ENCODE data around the gene BEST2.
A peak's percentile ranks its signal among the peaks of the same experiment; 100 is the strongest.
"Not testable (repeated sequence)": the region's sequence is repeated elsewhere in the genome, so short reads cannot be mapped to it uniquely, and the experiment has no call there.

Gene BEST2

GRCh38 chr19:12751635-12752034 is at the start of gene BEST2:
TSS of gene BEST2 (plus strand) at chr19:12751791. CDS start at chr19:12752593, 802 bp downstream.
- Histone ChIP-seq H3K4me1 (ENCODE audit: control insufficient read depth, insufficient read depth, low read length) (0 out of 2 replicates have a peak, but pooled peaks cover 1% of the 10 kb centered on the region), H3K4me3 (ENCODE audit: low read length) (peak within 1 kb of the TSS; percentile 40; the same call in 1 of the 2 replicates), H3K9me3 (ENCODE audit: control insufficient read depth, insufficient read depth, low read length) (no peaks in the 10 kb centered on the region), H3K36me3 (ENCODE audit: control insufficient read depth, insufficient read depth, low read length) (peaks cover 6% of the 10 kb centered on the region; the same call in 1 of the 2 replicates), H3K27ac (ENCODE audit: low read length) (no peak within 1 kb of the TSS), H3K27me3 (ENCODE audit: control insufficient read depth, insufficient read depth, low read length) (no peaks in the 10 kb centered on the region)
- DNase-seq (ENCODE audit: low read depth, low spot score), result no peak
- WGBS (ENCODE audit: insufficient coverage, insufficient read length), result no CpG with 5 or more reads among the region's 14 CpGs

GRCh38 chr19:12703046-12703445 is 48.5 kb upstream of the BEST2 start:
- no peak overlapping the region for H3K27ac ChIP-seq (ENCODE audit: low read length)
- H3K4me3 ChIP-seq (ENCODE audit: low read length), result no peak overlapping the region
- peaks cover 44% of the 10 kb centered on the region for H3K36me3 ChIP-seq (ENCODE audit: control insufficient read depth, insufficient read depth, low read length)
- no peaks in the 10 kb centered on the region for H3K9me3 ChIP-seq (ENCODE audit: control insufficient read depth, insufficient read depth, low read length)
- peaks cover 1% of the 10 kb centered on the region; the same call in 1 of the 2 replicates for H3K4me1 ChIP-seq (ENCODE audit: control insufficient read depth, insufficient read depth, low read length)
- no CpG with 5 or more reads among the region's 9 CpGs for WGBS (ENCODE audit: insufficient coverage, insufficient read length)
- DNase-seq (ENCODE audit: low read depth, low spot score), result peak; percentile 93
- no peaks in the 10 kb centered on the region for H3K27me3 ChIP-seq (ENCODE audit: control insufficient read depth, insufficient read depth, low read length)

- Histone ChIP-seq H3K36me3 (ENCODE audit: control insufficient read depth, insufficient read depth, low read length) (peaks cover 52% of the 10 kb centered on the region), H3K27ac (ENCODE audit: low read length) (no peak overlapping the region), H3K9me3 (ENCODE audit: control insufficient read depth, insufficient read depth, low read length) (no peaks in the 10 kb centered on the region), H3K4me1 (ENCODE audit: control insufficient read depth, insufficient read depth, low read length) (peaks cover 1% of the 10 kb centered on the region; the same call in 1 of the 2 replicates), H3K27me3 (ENCODE audit: control insufficient read depth, insufficient read depth, low read length) (no peaks in the 10 kb centered on the region), H3K4me3 (ENCODE audit: low read length) (no peak overlapping the region)
- WGBS (ENCODE audit: insufficient coverage, insufficient read length), result no CpG with 5 or more reads among the region's 13 CpGs
- no peak for DNase-seq (ENCODE audit: low read depth, low spot score)
Measured at GRCh38 chr19:12705169-12705568, 46.4 kb upstream of the BEST2 start.

- no peak for DNase-seq (ENCODE audit: low read depth, low spot score)
- H3K4me3 ChIP-seq (ENCODE audit: low read length), result no peak overlapping the region
- H3K36me3 ChIP-seq (ENCODE audit: control insufficient read depth, insufficient read depth, low read length), result peaks cover 51% of the 10 kb centered on the region
- WGBS (ENCODE audit: insufficient coverage, insufficient read length), result no CpG with 5 or more reads among the region's 29 CpGs
- H3K27ac ChIP-seq (ENCODE audit: low read length), result no peak overlapping the region
- H3K4me1 ChIP-seq (ENCODE audit: control insufficient read depth, insufficient read depth, low read length), result peaks cover 1% of the 10 kb centered on the region; the same call in 1 of the 2 replicates
- no peaks in the 10 kb centered on the region for H3K9me3 ChIP-seq (ENCODE audit: control insufficient read depth, insufficient read depth, low read length)
- no peaks in the 10 kb centered on the region for H3K27me3 ChIP-seq (ENCODE audit: control insufficient read depth, insufficient read depth, low read length)
Measured at GRCh38 chr19:12705654-12706331, 45.8 kb upstream of the BEST2 start.

- no peaks in the 10 kb centered on the region for H3K9me3 ChIP-seq (ENCODE audit: control insufficient read depth, insufficient read depth, low read length)
- WGBS (ENCODE audit: insufficient coverage, insufficient read length), result no CpG with 5 or more reads among the region's 13 CpGs
- DNase-seq (ENCODE audit: low read depth, low spot score), result no peak
- no peaks in the 10 kb centered on the region for H3K27me3 ChIP-seq (ENCODE audit: control insufficient read depth, insufficient read depth, low read length)
- peaks cover 1% of the 10 kb centered on the region; the same call in 1 of the 2 replicates for H3K4me1 ChIP-seq (ENCODE audit: control insufficient read depth, insufficient read depth, low read length)
- no peak overlapping the region for H3K27ac ChIP-seq (ENCODE audit: low read length)
- H3K4me3 ChIP-seq (ENCODE audit: low read length), result no peak overlapping the region
- H3K36me3 ChIP-seq (ENCODE audit: control insufficient read depth, insufficient read depth, low read length), result peaks cover 49% of the 10 kb centered on the region
Measured at GRCh38 chr19:12706332-12706718, 45.3 kb upstream of the BEST2 start.

- Histone ChIP-seq H3K36me3 (ENCODE audit: control insufficient read depth, insufficient read depth, low read length) (peaks cover 43% of the 10 kb centered on the region), H3K9me3 (ENCODE audit: control insufficient read depth, insufficient read depth, low read length) (no peaks in the 10 kb centered on the region), H3K4me3 (ENCODE audit: low read length) (no peak overlapping the region), H3K4me1 (ENCODE audit: control insufficient read depth, insufficient read depth, low read length) (no peaks in the 10 kb centered on the region), H3K27me3 (ENCODE audit: control insufficient read depth, insufficient read depth, low read length) (no peaks in the 10 kb centered on the region), H3K27ac (ENCODE audit: low read length) (no peak overlapping the region)
- WGBS (ENCODE audit: insufficient coverage, insufficient read length), result no CpG with 5 or more reads among the region's 8 CpGs
- DNase-seq (ENCODE audit: low read depth, low spot score), result no peak
Measured at GRCh38 chr19:12708641-12709040, 43.0 kb upstream of the BEST2 start.

GRCh38 chr19:12711187-12711586 is 40.4 kb upstream of the BEST2 start:
- Histone ChIP-seq H3K36me3 (ENCODE audit: control insufficient read depth, insufficient read depth, low read length) (peaks cover 53% of the 10 kb centered on the region), H3K9me3 (ENCODE audit: control insufficient read depth, insufficient read depth, low read length) (no peaks in the 10 kb centered on the region), H3K4me3 (ENCODE audit: low read length) (no peak overlapping the region), H3K27me3 (ENCODE audit: control insufficient read depth, insufficient read depth, low read length) (no peaks in the 10 kb centered on the region), H3K4me1 (ENCODE audit: control insufficient read depth, insufficient read depth, low read length) (no peaks in the 10 kb centered on the region), H3K27ac (ENCODE audit: low read length) (no peak overlapping the region)
- WGBS (ENCODE audit: insufficient coverage, insufficient read length), result no CpG with 5 or more reads among the region's 17 CpGs
- DNase-seq (ENCODE audit: low read depth, low spot score), result no peak

GRCh38 chr19:12712077-12712476 is 39.5 kb upstream of the BEST2 start:
- H3K27me3 ChIP-seq (ENCODE audit: control insufficient read depth, insufficient read depth, low read length); DNase-seq (ENCODE audit: low read depth, low spot score); H3K4me3 ChIP-seq (ENCODE audit: low read length); H3K4me1 ChIP-seq (ENCODE audit: control insufficient read depth, insufficient read depth, low read length); H3K27ac ChIP-seq (ENCODE audit: low read length); H3K9me3 ChIP-seq (ENCODE audit: control insufficient read depth, insufficient read depth, low read length): not testable (repeated sequence)
- WGBS (ENCODE audit: insufficient coverage, insufficient read length), result no CpG with 5 or more reads among the region's 14 CpGs
- peaks cover 50% of the 10 kb centered on the region for H3K36me3 ChIP-seq (ENCODE audit: control insufficient read depth, insufficient read depth, low read length)

- H3K4me3 ChIP-seq (ENCODE audit: low read length); DNase-seq (ENCODE audit: low read depth, low spot score); H3K4me1 ChIP-seq (ENCODE audit: control insufficient read depth, insufficient read depth, low read length); H3K9me3 ChIP-seq (ENCODE audit: control insufficient read depth, insufficient read depth, low read length); H3K27ac ChIP-seq (ENCODE audit: low read length); H3K27me3 ChIP-seq (ENCODE audit: control insufficient read depth, insufficient read depth, low read length): not testable (repeated sequence)
- peaks cover 50% of the 10 kb centered on the region for H3K36me3 ChIP-seq (ENCODE audit: control insufficient read depth, insufficient read depth, low read length)
- no CpG with 5 or more reads among the region's 9 CpGs for WGBS (ENCODE audit: insufficient coverage, insufficient read length)
Measured at GRCh38 chr19:12713304-12713703, 38.3 kb upstream of the BEST2 start.

- no CpG with 5 or more reads among the region's 15 CpGs for WGBS (ENCODE audit: insufficient coverage, insufficient read length)
- peaks cover 47% of the 10 kb centered on the region for H3K36me3 ChIP-seq (ENCODE audit: control insufficient read depth, insufficient read depth, low read length)
- DNase-seq (ENCODE audit: low read depth, low spot score), result no peak
- no peaks in the 10 kb centered on the region for H3K9me3 ChIP-seq (ENCODE audit: control insufficient read depth, insufficient read depth, low read length)
- H3K27me3 ChIP-seq (ENCODE audit: control insufficient read depth, insufficient read depth, low read length), result no peaks in the 10 kb centered on the region
- no peak overlapping the region for H3K27ac ChIP-seq (ENCODE audit: low read length)
- H3K4me1 ChIP-seq (ENCODE audit: control insufficient read depth, insufficient read depth, low read length), result no peaks in the 10 kb centered on the region
- no peak overlapping the region for H3K4me3 ChIP-seq (ENCODE audit: low read length)
Measured at GRCh38 chr19:12715102-12715501, 36.5 kb upstream of the BEST2 start.

GRCh38 chr19:12715929-12716328 is 35.7 kb upstream of the BEST2 start:
- WGBS (ENCODE audit: insufficient coverage, insufficient read length), result no CpG with 5 or more reads among the region's 3 CpGs
- no peak overlapping the region for H3K4me3 ChIP-seq (ENCODE audit: low read length)
- H3K27me3 ChIP-seq (ENCODE audit: control insufficient read depth, insufficient read depth, low read length), result no peaks in the 10 kb centered on the region
- DNase-seq (ENCODE audit: low read depth, low spot score), result no peak
- peaks cover 43% of the 10 kb centered on the region for H3K36me3 ChIP-seq (ENCODE audit: control insufficient read depth, insufficient read depth, low read length)
- no peak overlapping the region for H3K27ac ChIP-seq (ENCODE audit: low read length)
- no peaks in the 10 kb centered on the region; the same call in 1 of the 2 replicates for H3K4me1 ChIP-seq (ENCODE audit: control insufficient read depth, insufficient read depth, low read length)
- no peaks in the 10 kb centered on the region for H3K9me3 ChIP-seq (ENCODE audit: control insufficient read depth, insufficient read depth, low read length)
